ENCODE data around the gene PDE5A.

The PDE5A gene

DNA sequence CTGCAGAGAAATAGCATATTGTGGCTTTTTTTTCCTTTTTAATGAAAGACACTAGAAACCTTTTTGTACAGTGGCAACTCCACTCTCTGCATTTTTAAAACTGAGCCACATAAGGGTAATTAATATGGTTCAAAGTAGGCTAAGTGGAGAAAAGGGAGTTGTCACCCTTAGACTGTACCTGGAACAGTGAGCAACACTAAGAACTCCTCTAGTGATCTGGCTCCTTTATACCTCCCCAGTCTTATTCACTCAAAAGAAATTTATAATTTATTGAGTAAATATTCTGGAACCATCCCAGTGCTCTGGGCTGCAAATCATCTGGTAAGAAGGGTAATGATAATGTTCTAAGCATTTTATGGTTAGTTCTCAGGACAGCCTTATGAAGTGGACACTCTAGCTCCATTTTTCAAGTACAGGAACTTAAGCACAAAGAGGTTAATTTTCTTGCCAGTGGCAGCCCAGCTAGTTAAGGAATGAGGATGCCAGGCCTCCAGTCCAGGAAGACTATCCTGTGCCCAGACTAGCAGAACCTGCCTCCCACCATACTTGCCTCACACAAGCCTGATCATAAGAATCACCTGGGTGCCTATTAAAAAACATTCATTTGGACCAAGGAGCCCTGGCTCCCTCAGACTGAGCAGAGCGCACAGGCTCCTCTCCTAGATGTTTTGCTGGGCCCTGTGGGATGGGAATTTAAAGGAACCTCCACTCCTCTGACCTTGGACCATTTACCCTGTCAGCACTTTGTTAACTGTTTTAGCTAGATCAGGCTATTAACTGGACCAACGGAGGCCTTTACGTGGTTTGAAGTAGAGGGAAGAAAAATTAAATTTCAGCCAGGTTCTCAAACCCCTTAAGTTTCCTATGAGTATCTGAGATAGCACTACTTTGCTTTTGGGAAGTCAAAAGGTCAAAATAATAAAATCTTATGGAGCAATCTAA lies 102.6 kb downstream of the PDE5A start:
- Histone ChIP-seq H3K36me3 (ENCODE audit: low read depth) (no peaks in the 10 kb centered on the region), H3K27ac (ENCODE audit: poor library complexity, severe bottlenecking) (peak overlapping the region; percentile 58), H3K27me3 (ENCODE audit: insufficient read depth, poor library complexity, severe bottlenecking) (no peaks in the 10 kb centered on the region), H3K9me3 (ENCODE audit: severe bottlenecking) (no peaks in the 10 kb centered on the region), H3K4me1 (ENCODE audit: insufficient read depth, poor library complexity, severe bottlenecking) (peaks cover 16% of the 10 kb centered on the region), H3K4me3 (ENCODE audit: severe bottlenecking) (no peak overlapping the region)
- ATAC-seq (ENCODE audit: low read depth) = peak; percentile 34; the same call in 2 of the 3 replicates
- TF ChIP-seq, protein P1, sequence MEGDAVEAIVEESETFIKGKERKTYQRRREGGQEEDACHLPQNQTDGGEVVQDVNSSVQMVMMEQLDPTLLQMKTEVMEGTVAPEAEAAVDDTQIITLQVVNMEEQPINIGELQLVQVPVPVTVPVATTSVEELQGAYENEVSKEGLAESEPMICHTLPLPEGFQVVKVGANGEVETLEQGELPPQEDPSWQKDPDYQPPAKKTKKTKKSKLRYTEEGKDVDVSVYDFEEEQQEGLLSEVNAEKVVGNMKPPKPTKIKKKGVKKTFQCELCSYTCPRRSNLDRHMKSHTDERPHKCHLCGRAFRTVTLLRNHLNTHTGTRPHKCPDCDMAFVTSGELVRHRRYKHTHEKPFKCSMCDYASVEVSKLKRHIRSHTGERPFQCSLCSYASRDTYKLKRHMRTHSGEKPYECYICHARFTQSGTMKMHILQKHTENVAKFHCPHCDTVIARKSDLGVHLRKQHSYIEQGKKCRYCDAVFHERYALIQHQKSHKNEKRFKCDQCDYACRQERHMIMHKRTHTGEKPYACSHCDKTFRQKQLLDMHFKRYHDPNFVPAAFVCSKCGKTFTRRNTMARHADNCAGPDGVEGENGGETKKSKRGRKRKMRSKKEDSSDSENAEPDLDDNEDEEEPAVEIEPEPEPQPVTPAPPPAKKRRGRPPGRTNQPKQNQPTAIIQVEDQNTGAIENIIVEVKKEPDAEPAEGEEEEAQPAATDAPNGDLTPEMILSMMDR (IDR thresholded peaks at IDR 0.05; ENCODE audit: poor library complexity, severe bottlenecking) = no peak
- no peak for DNase-seq (ENCODE audit: low spot score)

- H3K27ac ChIP-seq (ENCODE audit: poor library complexity, severe bottlenecking) = peak overlapping the region; percentile 58
- no peaks in the 10 kb centered on the region for H3K27me3 ChIP-seq (ENCODE audit: insufficient read depth, poor library complexity, severe bottlenecking)
- peaks cover 16% of the 10 kb centered on the region for H3K4me1 ChIP-seq (ENCODE audit: insufficient read depth, poor library complexity, severe bottlenecking)
- no peaks in the 10 kb centered on the region for H3K36me3 ChIP-seq (ENCODE audit: low read depth)
- ATAC-seq (ENCODE audit: low read depth) (peak; percentile 96), DNase-seq (ENCODE audit: low spot score) (no peak)
- TF ChIP-seq, protein P1 (IDR thresholded peaks at IDR 0.05; ENCODE audit: poor library complexity, severe bottlenecking) = no peak
- no peaks in the 10 kb centered on the region for H3K9me3 ChIP-seq (ENCODE audit: severe bottlenecking)
- no peak overlapping the region for H3K4me3 ChIP-seq (ENCODE audit: severe bottlenecking)
Measured at GRCh38 chr4:119525005-119525749, 103.4 kb downstream of the PDE5A start.

GRCh38 chr4:119523399-119523798 lies 105.2 kb downstream of the PDE5A start:
- H3K36me3 ChIP-seq (ENCODE audit: low read depth) = peaks cover 3% of the 10 kb centered on the region; the same call in 1 of the 2 replicates
- TF ChIP-seq, protein P1 (IDR thresholded peaks at IDR 0.05; ENCODE audit: poor library complexity, severe bottlenecking) = no peak
- peaks cover 16% of the 10 kb centered on the region for H3K4me1 ChIP-seq (ENCODE audit: insufficient read depth, poor library complexity, severe bottlenecking)
- no peak overlapping the region for H3K4me3 ChIP-seq (ENCODE audit: severe bottlenecking)
- no peaks in the 10 kb centered on the region for H3K9me3 ChIP-seq (ENCODE audit: severe bottlenecking)
- no peak for DNase-seq (ENCODE audit: low spot score)
- no peaks in the 10 kb centered on the region for H3K27me3 ChIP-seq (ENCODE audit: insufficient read depth, poor library complexity, severe bottlenecking)
- H3K27ac ChIP-seq (ENCODE audit: poor library complexity, severe bottlenecking) = no peak overlapping the region
- no peak for ATAC-seq (ENCODE audit: low read depth)

DNA sequence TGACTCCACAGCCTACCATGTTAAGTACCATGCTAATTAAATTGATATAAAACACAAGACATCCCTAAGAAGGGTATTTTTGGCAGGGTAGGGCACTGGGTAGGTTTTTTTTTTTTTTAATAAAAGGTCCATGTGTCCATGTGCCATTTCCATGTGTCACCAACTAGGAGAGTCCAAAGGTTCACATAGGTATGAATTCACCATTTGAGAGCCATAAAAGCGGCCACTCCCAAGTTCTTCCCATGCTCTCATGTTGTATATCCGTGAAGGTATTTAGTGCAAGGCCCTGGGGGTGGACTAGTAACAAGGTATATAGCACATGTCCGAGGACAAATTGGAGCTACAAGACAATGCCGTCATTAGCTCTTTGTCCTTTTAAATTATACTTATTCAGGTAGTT lies 107.3 kb downstream of the PDE5A start:
- TF ChIP-seq, protein P1 (IDR thresholded peaks at IDR 0.05; ENCODE audit: poor library complexity, severe bottlenecking) = no peak
- H3K27ac ChIP-seq (ENCODE audit: poor library complexity, severe bottlenecking) = no peak overlapping the region
- ATAC-seq (ENCODE audit: low read depth) (no peak), DNase-seq (ENCODE audit: low spot score) (no peak)
- no peak overlapping the region for H3K4me3 ChIP-seq (ENCODE audit: severe bottlenecking)
- H3K36me3 ChIP-seq (ENCODE audit: low read depth) = peaks cover 5% of the 10 kb centered on the region
- H3K27me3 ChIP-seq (ENCODE audit: insufficient read depth, poor library complexity, severe bottlenecking) = no peaks in the 10 kb centered on the region
- H3K4me1 ChIP-seq (ENCODE audit: insufficient read depth, poor library complexity, severe bottlenecking) = peaks cover 16% of the 10 kb centered on the region
- no peaks in the 10 kb centered on the region for H3K9me3 ChIP-seq (ENCODE audit: severe bottlenecking)

Data from RWPE2 (cell line).